NB4 (cell line): ENCODE measurements around the gene PARP2.

Experiments used
- POLR2A ChIP-seq: IDR thresholded peaks from 2 replicates; pipeline ENCODE4 v1.6.1; 2011; ENCODE audit warnings: mild to moderate bottlenecking; ENCODE audit not compliant: insufficient read length; ENCODE audit errors: extremely low read depth
- TF ChIP-seq, protein P1 (sequence below): IDR thresholded peaks from one replicate; pipeline ENCODE4 v1.5.1; 2012; ENCODE audit warnings: low read depth, low read length

DNA sequence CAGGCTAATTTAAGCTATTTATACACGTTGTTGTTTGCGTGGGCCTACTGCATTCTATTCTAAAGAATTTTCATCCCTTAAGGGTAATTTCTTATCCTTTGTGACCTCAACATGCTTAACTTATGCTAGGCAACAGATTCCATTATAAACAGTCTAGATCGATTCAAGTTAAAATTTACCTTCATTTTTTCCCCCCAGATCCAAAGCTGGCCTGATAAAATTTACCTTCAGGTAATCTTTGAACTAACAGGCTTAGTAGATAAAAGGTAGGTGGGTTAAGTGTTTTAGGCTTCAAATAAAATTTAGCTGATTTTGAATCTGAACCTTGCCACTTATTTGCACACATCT, 10.0 kb upstream of the PARP2 start:
- TF ChIP-seq, protein P1, sequence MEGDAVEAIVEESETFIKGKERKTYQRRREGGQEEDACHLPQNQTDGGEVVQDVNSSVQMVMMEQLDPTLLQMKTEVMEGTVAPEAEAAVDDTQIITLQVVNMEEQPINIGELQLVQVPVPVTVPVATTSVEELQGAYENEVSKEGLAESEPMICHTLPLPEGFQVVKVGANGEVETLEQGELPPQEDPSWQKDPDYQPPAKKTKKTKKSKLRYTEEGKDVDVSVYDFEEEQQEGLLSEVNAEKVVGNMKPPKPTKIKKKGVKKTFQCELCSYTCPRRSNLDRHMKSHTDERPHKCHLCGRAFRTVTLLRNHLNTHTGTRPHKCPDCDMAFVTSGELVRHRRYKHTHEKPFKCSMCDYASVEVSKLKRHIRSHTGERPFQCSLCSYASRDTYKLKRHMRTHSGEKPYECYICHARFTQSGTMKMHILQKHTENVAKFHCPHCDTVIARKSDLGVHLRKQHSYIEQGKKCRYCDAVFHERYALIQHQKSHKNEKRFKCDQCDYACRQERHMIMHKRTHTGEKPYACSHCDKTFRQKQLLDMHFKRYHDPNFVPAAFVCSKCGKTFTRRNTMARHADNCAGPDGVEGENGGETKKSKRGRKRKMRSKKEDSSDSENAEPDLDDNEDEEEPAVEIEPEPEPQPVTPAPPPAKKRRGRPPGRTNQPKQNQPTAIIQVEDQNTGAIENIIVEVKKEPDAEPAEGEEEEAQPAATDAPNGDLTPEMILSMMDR: no peak
- no peak for TF ChIP-seq POLR2A
